HepG2 (cell line): ENCODE data around the gene CCDC33. TPM values are rescaled to one million over a fixed set of nuclear protein-coding genes. Genes with fewer than 3 reads are reported as not detected.
A peak's percentile ranks its signal among the peaks of the same experiment; 100 is the strongest.

ENCODE experiments used
- ATAC-seq: fragments of 200-7000 bp; cut with Tn5 transposase; 3 replicates; pipeline ENCODE4 v1.9.1; 2020; ENCODE audit warnings: mild to moderate bottlenecking, moderate library complexity
- BruUV-seq: library from RNA; stranded (reverse); fragments of 400-500 nt; replicated peaks from 2 replicates; lab custom pipeline; 2021; lab: Mats Ljungman, UMichigan
- CTCF ChIA-PET: fragments of 300-600 bp; formaldehyde crosslinking; extraction: SDS; loops from one replicate; lab custom pipeline; 2021; ENCODE audit warnings: low total read pairs, inconsistent platforms, low intra/inter-chr PET ratio; lab: Yijun Ruan, JAX
- POLR2A ChIA-PET: fragments of 350-600 bp; sonication (Branson Sonifier 250); formaldehyde crosslinking; loops from one replicate; lab custom pipeline; 2020; ENCODE audit warnings: antibody characterized with exemption, inconsistent platforms; lab: Yijun Ruan, JAX
- DNase-seq: peaks from one replicate; pipeline ENCODE4 v3.0.0-alpha.2; 2015; ENCODE audit warnings: low spot score
- FAIRE-seq: peaks from 3 replicates; lab custom pipeline; 2011; peaks lifted over from hg19 to GRCh38; lab: Jason Lieb, UNC
- H2AFZ ChIP-seq: one replicate; pipeline ENCODE4 v1.6.1; 2011; ENCODE audit warnings: low read length, inconsistent platforms
- H3K27ac ChIP-seq: fragments of 300-600 bp; 3 replicates; pipeline ENCODE4 v1.8.0; 2011; ENCODE audit warnings: mixed run types, mild to moderate bottlenecking, mixed read lengths, low read length, inconsistent platforms; ENCODE audit not compliant: insufficient read depth; ENCODE audit errors: extremely low read length
- H3K27me3 ChIP-seq, 2 experiments: fragments of 200-600 bp in 1 of 2; 2 replicates in 1 of 2; 3 replicates in 1 of 2; pipeline versions ENCODE4 v1.6.0 to v1.8.0; 2011; ENCODE audit warnings: low read length in 2 of 2, mild to moderate bottlenecking in 2 of 2, moderate library complexity in 2 of 2, inconsistent platforms in 1 of 2; ENCODE audit not compliant: insufficient read depth in 2 of 2, control insufficient read depth in 1 of 2
- H3K36me3 ChIP-seq, 2 experiments: fragments of 200-600 bp in 1 of 2; replicated peaks in 1 of 2; 2 replicates in 1 of 2; 3 replicates in 1 of 2; pipeline versions ENCODE4 v1.5.1 to v1.8.0; 2011; ENCODE audit warnings: low read length in 2 of 2, inconsistent platforms in 1 of 2; ENCODE audit not compliant: insufficient read depth in 2 of 2, control insufficient read depth in 1 of 2
- H3K4me1 ChIP-seq: 2 replicates; pipeline ENCODE4 v1.5.1; 2012; ENCODE audit warnings: low read length, inconsistent platforms; ENCODE audit not compliant: insufficient read depth
- H3K4me2 ChIP-seq: 2 replicates; pipeline ENCODE4 v1.6.0; 2011; ENCODE audit warnings: low read depth, low read length, inconsistent platforms
- H3K4me3 ChIP-seq, 3 experiments: fragments of 200-600 bp in 1 of 3; sonication (generic), shearing (Covaris generic) in 1 of 3; replicated peaks in 1 of 3; 2 replicates each; pipeline ENCODE4 v1.5.1; 2011 to 2016; ENCODE audit warnings: low read length in 3 of 3, inconsistent platforms in 2 of 3, low read depth in 2 of 3, mild to moderate bottlenecking in 2 of 3, control low read depth in 1 of 3, mixed read lengths in 1 of 3; ENCODE audit not compliant: insufficient read depth in 1 of 3
- H3K79me2 ChIP-seq: one replicate; pipeline ENCODE4 v1.6.1; 2011; ENCODE audit warnings: low read length, inconsistent platforms; ENCODE audit not compliant: insufficient read depth
- H3K9ac ChIP-seq: 2 replicates; pipeline ENCODE4 v1.6.0; 2011; ENCODE audit warnings: mild to moderate bottlenecking, low read depth, low read length, inconsistent platforms; ENCODE audit not compliant: insufficient read depth
- H3K9me3 ChIP-seq: 2 replicates; pipeline ENCODE4 v1.5.1; 2012; ENCODE audit warnings: mild to moderate bottlenecking, low read length
- H4K20me1 ChIP-seq: 2 replicates; pipeline ENCODE4 v1.6.0; 2011; ENCODE audit warnings: inconsistent platforms, mild to moderate bottlenecking, low read length, moderate library complexity; ENCODE audit not compliant: insufficient read depth
- ATF3 ChIP-seq: sonication (generic); formaldehyde crosslinking; IDR thresholded peaks from 2 replicates; pipeline ENCODE4 v1.4.0; 2020; ENCODE audit warnings: missing genetic modification reagents
- ATF7 ChIP-seq, 2 experiments: fragments of 450-650 bp in 1 of 2; sonication (generic) in 1 of 2; formaldehyde crosslinking in 1 of 2; IDR thresholded peaks; 2 replicates each; pipeline versions ENCODE4 v1.4.0 to v1.6.1; 2016 to 2020; ENCODE audit warnings: antibody characterized with exemption in 1 of 2, mild to moderate bottlenecking in 1 of 2, missing genetic modification reagents in 1 of 2
- CREBL2 ChIP-seq: sonication (generic); formaldehyde crosslinking; IDR thresholded peaks from 2 replicates; pipeline ENCODE4 v1.8.1; 2023; ENCODE audit warnings: missing genetic modification reagents, mild to moderate bottlenecking, borderline replicate concordance
- FOSL1 ChIP-seq: sonication (generic); formaldehyde crosslinking; IDR thresholded peaks from 2 replicates; pipeline ENCODE4 v1.9.0; 2021; ENCODE audit warnings: missing genetic modification reagents, borderline replicate concordance
- PRPF4 ChIP-seq: fragments of 200-400 bp; formaldehyde crosslinking; IDR thresholded peaks from 2 replicates; pipeline ENCODE4 v1.6.1; 2016; ENCODE audit warnings: low read length, low read depth; ENCODE audit not compliant: poor library complexity, severe bottlenecking
- STAT5B ChIP-seq: sonication (generic); formaldehyde crosslinking; IDR thresholded peaks from 2 replicates; pipeline ENCODE4 v1.4.0; 2020; ENCODE audit warnings: missing genetic modification reagents
- TCF7 ChIP-seq: sonication (generic); IDR thresholded peaks from 2 replicates; pipeline ENCODE4 v1.6.1; 2016; ENCODE audit warnings: antibody characterized with exemption, low read depth
- TSC22D2 ChIP-seq: sonication (generic); formaldehyde crosslinking; IDR thresholded peaks from 2 replicates; pipeline ENCODE4 v1.5.1; 2020; ENCODE audit warnings: missing genetic modification reagents, mild to moderate bottlenecking, borderline replicate concordance
- ZBTB21 ChIP-seq: sonication (generic); formaldehyde crosslinking; IDR thresholded peaks from 2 replicates; pipeline ENCODE4 v1.4.0; 2020; ENCODE audit warnings: missing genetic modification reagents
- ZNF10 ChIP-seq: sonication (generic); formaldehyde crosslinking; IDR thresholded peaks from 2 replicates; pipeline ENCODE4 v1.4.0; 2020; ENCODE audit warnings: mild to moderate bottlenecking, low read depth, missing genetic modification reagents, borderline replicate concordance
- ZNF343 ChIP-seq: sonication (generic); formaldehyde crosslinking; IDR thresholded peaks from 2 replicates; pipeline ENCODE4 v1.4.0; 2020; ENCODE audit warnings: mild to moderate bottlenecking, missing genetic modification reagents
- ZNF782 ChIP-seq: sonication (generic); formaldehyde crosslinking; IDR thresholded peaks from 2 replicates; pipeline ENCODE4 v1.4.0; 2020; ENCODE audit warnings: missing genetic modification reagents, mild to moderate bottlenecking, borderline replicate concordance
- WGBS: methylation state at CpG from one replicate; pipeline ENCODE4 v1.1.6; 2017; ENCODE audit warnings: low lambda C conversion rate; 5-methylcytosine and 5-hydroxymethylcytosine counted together
- in situ Hi-C: cut with HindIII; loops from 2 replicates; pipeline ENCODE4 v1.10.0; 2017; ENCODE audit warnings: low pct_unique_long_range_greater_than_20kb; ENCODE audit not compliant: extremely low pct_ligation_motif_present
- intact Hi-C: fragments of 100-400 bp; cut with micrococcal nuclease; formaldehyde crosslinking; loops from one replicate; pipeline ENCODE4 v1.10.0; 2022; ENCODE audit not compliant: unreplicated experiment
- polyA plus RNA-seq, 8 experiments: library from polyadenylated mRNA; depleted of rRNA in 3 of 8; stranded (reverse) in 7 of 8; unstranded in 1 of 8; fragments of >200 nt; fragmentation: Illumina TruSeq in 4 of 8; extraction: Trizol in 4 of 8; gene quantifications; 2 replicates each; pipeline versions ENCODE4 v1.2.1 to v1.2.3, GENCODE V29; 2011 to 2016; ENCODE audit warnings: low read depth in 4 of 8, missing spikeins in 1 of 8, mixed read lengths in 1 of 8; ENCODE audit not compliant: insufficient read depth in 1 of 8
- total RNA-seq, 5 experiments: library from RNA; depleted of rRNA; stranded (reverse); fragments of >200 nt; fragmentation: Illumina TruSeq; extraction: Trizol; gene quantifications; 2 replicates each; pipeline ENCODE4 v1.2.3, GENCODE V29; 2016; ENCODE audit warnings: low read depth in 1 of 5
- TF ChIP-seq, protein P1 (sequence below): sonication (generic); formaldehyde crosslinking; IDR thresholded peaks from 2 replicates; pipeline ENCODE4 v1.5.0; 2020; ENCODE audit warnings: mild to moderate bottlenecking, missing genetic modification reagents
- TF ChIP-seq, protein P2 (sequence below): sonication (generic); formaldehyde crosslinking; IDR thresholded peaks from 2 replicates; pipeline ENCODE4 v1.5.1; 2020; ENCODE audit warnings: missing genetic modification reagents, mild to moderate bottlenecking, borderline replicate concordance

Gene CCDC33
- total and polyA plus RNA-seq, 2 of the 13 experiments (the other 11 are each of a cell fraction or from before 2014, with no cell fraction given): 0.30 TPM; not detected in 1

GRCh38 chr15:74385733-74386132, 149.6 kb downstream of the CCDC33 start:
- no TSS peak for BruUV-seq
- no peak overlapping the region for H3K9ac ChIP-seq
- DNase-seq: no peak
- H3K27me3 ChIP-seq: peaks cover 3 to 18% of the 10 kb centered on the region in 2 experiments; a peak in 3 of 5 replicates
- H3K27ac ChIP-seq: no peak overlapping the region
- CTCF ChIA-PET: no interaction called here
- intact Hi-C loops (loop anchor here (2.0 kb wide), 1 partner anchor 75 kb away; the partner anchor contains the start of gene UBL7), in situ Hi-C loops (loop anchor here (5.0 kb wide), 1 partner anchor 47 kb away; the partner anchor contains the start of gene SEMA7A)
- H2AFZ ChIP-seq: no peak overlapping the region
- no peaks in the 10 kb centered on the region for H4K20me1 ChIP-seq
- 83% methylated on average over 5 of the region's 6 CpGs for WGBS
- POLR2A ChIA-PET: interaction anchor here (0.6 to 8.8 kb wide), 8 partner anchors 11 to 391 kb away, joined by 4 to 124 read pairs (median 6); partner anchors contain the start of genes PML, SEMA7A and UBL7
- H3K4me2 ChIP-seq: peak overlapping the region; percentile 59; the same call in 1 of the 2 replicates
- TF ChIP-seq TCF7 (no peak), CREBL2 (CRISPR knock-in tag) (no peak), ZNF782 (CRISPR knock-in tag) (no peak), PRPF4 (no peak), FOSL1 (CRISPR knock-in tag) (no peak), ZNF10 (CRISPR knock-in tag) (no peak), STAT5B (CRISPR knock-in tag) (no peak), ZBTB21 (CRISPR knock-in tag) (no peak), ZNF343 (CRISPR knock-in tag) (no peak), TSC22D2 (CRISPR knock-in tag) (no peak), ATF3 (CRISPR knock-in tag) (no peak), ATF7 (IDR thresholded peaks at IDR 0.05) (no peak), ATF7 (CRISPR knock-in tag; IDR thresholded peaks at IDR 0.05) (no peak)
- TF ChIP-seq, protein P1, sequence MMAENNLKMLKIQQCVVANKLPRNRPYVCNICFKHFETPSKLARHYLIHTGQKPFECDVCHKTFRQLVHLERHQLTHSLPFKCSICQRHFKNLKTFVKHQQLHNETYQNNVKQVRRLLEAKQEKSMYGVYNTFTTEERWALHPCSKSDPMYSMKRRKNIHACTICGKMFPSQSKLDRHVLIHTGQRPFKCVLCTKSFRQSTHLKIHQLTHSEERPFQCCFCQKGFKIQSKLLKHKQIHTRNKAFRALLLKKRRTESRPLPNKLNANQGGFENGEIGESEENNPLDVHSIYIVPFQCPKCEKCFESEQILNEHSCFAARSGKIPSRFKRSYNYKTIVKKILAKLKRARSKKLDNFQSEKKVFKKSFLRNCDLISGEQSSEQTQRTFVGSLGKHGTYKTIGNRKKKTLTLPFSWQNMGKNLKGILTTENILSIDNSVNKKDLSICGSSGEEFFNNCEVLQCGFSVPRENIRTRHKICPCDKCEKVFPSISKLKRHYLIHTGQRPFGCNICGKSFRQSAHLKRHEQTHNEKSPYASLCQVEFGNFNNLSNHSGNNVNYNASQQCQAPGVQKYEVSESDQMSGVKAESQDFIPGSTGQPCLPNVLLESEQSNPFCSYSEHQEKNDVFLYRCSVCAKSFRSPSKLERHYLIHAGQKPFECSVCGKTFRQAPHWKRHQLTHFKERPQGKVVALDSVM (CRISPR knock-in tag): no peak
- TF ChIP-seq, protein P2, sequence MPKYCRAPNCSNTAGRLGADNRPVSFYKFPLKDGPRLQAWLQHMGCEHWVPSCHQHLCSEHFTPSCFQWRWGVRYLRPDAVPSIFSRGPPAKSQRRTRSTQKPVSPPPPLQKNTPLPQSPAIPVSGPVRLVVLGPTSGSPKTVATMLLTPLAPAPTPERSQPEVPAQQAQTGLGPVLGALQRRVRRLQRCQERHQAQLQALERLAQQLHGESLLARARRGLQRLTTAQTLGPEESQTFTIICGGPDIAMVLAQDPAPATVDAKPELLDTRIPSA: no peak
- 0 out of 6 replicates have a peak overlapping the region, but pooled peaks of 1 of the 3 experiments have one; percentile 23 for H3K4me3 ChIP-seq
- H3K36me3 ChIP-seq: no peaks in the 10 kb centered on the region
- no peak for ATAC-seq
- H3K9me3 ChIP-seq: no peaks in the 10 kb centered on the region
- H3K79me2 ChIP-seq: no peaks in the 10 kb centered on the region
- FAIRE-seq: no peak
- peaks cover 95% of the 10 kb centered on the region for H3K4me1 ChIP-seq
